ENCODE results near the gene SLC25A5.

DNA sequence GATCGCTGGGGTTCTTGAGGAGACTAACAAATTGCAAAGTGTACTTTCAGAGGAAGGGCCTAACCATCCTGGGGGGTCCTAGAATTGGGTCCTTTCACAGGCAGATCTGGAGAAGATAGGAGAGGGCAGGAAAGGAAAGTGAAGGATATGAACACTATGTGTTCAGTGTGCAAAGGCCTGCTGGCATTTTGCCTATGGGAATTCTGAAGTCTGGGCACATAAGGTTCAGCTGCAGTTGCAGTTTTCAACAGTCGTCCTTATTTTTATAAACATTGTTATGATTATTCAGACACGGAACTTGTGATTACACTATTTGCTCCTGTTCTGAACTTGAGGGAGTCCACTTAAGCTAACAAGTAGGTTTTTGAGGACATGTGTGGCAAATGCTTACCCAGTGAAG, 1.3 kb upstream of the SLC25A5 start:
- TF ChIP-seq CTCF (IDR thresholded peaks at IDR 0.05) (no peak), POLR2AphosphoS5 (IDR thresholded peaks at IDR 0.05) (no peak), EP300 (IDR thresholded peaks at IDR 0.05) (no peak), POLR2A (IDR thresholded peaks at IDR 0.05; ENCODE audit: low read depth) (no peak)
